Measurements from ENCODE around the gene CYP46A1. TPM values are rescaled to one million over a fixed set of nuclear protein-coding genes. Genes with fewer than 3 reads are reported as not detected.
A peak's percentile ranks its signal among the peaks of the same experiment; 100 is the strongest.

The CYP46A1 gene
- total RNA-seq, 1 experiment from 2014 or later, result 0.36 TPM

- ChIA-PET POLR2A (no interaction called here), CTCF (no interaction called here)
- H3K4me3 ChIP-seq (ENCODE audit: low read depth in 2 of 2, low read length in 2 of 2), result no peak overlapping the region
- no peaks in the 10 kb centered on the region for H3K27me3 ChIP-seq (ENCODE audit: control insufficient read depth, insufficient read depth, low read length)
- H3K9me3 ChIP-seq (ENCODE audit: control insufficient read depth, insufficient read depth, low read depth, low read length), result no peaks in the 10 kb centered on the region
- intact Hi-C loops (cut with micrococcal nuclease; ENCODE audit: unreplicated experiment) (no loop called here), in situ Hi-C loops (cut with HindIII; ENCODE audit: low pct_unique_long_range_greater_than_20kb, low sequenced_read_pairs) (no loop called here)
- no peak overlapping the region for H3K27ac ChIP-seq (ENCODE audit: low read length)
- TF ChIP-seq, protein P1, sequence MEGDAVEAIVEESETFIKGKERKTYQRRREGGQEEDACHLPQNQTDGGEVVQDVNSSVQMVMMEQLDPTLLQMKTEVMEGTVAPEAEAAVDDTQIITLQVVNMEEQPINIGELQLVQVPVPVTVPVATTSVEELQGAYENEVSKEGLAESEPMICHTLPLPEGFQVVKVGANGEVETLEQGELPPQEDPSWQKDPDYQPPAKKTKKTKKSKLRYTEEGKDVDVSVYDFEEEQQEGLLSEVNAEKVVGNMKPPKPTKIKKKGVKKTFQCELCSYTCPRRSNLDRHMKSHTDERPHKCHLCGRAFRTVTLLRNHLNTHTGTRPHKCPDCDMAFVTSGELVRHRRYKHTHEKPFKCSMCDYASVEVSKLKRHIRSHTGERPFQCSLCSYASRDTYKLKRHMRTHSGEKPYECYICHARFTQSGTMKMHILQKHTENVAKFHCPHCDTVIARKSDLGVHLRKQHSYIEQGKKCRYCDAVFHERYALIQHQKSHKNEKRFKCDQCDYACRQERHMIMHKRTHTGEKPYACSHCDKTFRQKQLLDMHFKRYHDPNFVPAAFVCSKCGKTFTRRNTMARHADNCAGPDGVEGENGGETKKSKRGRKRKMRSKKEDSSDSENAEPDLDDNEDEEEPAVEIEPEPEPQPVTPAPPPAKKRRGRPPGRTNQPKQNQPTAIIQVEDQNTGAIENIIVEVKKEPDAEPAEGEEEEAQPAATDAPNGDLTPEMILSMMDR (IDR thresholded peaks at IDR 0.05), result no peak
- no peak for TF ChIP-seq TCF7L2 (IDR thresholded peaks at IDR 0.05; ENCODE audit: low read depth, low read length)
- no peak for TF ChIP-seq REST (IDR thresholded peaks at IDR 0.05; ENCODE audit: insufficient read depth in 1 of 2, low read depth in 2 of 2, low read length in 1 of 2)
- TF ChIP-seq SIN3A (IDR thresholded peaks at IDR 0.05; ENCODE audit: borderline replicate concordance, insufficient read depth, low read depth, low read length), result no peak
- no peak for TF ChIP-seq POLR2AphosphoS5 (IDR thresholded peaks at IDR 0.05; ENCODE audit: low read depth, low read length)
- ATAC-seq (peak; percentile 60), DNase-seq (ENCODE audit: low read depth, low spot score) (no peak)
- no TSS peak for BruUV-seq (replicated peaks)
- H3K36me3 ChIP-seq (ENCODE audit: control insufficient read depth, insufficient read depth, low read length), result no peaks in the 10 kb centered on the region
- H3K4me1 ChIP-seq (ENCODE audit: control insufficient read depth, insufficient read depth, low read length), result peaks cover 17% of the 10 kb centered on the region
Measured at GRCh38 chr14:99772371-99773283, 88.5 kb downstream of the CYP46A1 start.

DNA sequence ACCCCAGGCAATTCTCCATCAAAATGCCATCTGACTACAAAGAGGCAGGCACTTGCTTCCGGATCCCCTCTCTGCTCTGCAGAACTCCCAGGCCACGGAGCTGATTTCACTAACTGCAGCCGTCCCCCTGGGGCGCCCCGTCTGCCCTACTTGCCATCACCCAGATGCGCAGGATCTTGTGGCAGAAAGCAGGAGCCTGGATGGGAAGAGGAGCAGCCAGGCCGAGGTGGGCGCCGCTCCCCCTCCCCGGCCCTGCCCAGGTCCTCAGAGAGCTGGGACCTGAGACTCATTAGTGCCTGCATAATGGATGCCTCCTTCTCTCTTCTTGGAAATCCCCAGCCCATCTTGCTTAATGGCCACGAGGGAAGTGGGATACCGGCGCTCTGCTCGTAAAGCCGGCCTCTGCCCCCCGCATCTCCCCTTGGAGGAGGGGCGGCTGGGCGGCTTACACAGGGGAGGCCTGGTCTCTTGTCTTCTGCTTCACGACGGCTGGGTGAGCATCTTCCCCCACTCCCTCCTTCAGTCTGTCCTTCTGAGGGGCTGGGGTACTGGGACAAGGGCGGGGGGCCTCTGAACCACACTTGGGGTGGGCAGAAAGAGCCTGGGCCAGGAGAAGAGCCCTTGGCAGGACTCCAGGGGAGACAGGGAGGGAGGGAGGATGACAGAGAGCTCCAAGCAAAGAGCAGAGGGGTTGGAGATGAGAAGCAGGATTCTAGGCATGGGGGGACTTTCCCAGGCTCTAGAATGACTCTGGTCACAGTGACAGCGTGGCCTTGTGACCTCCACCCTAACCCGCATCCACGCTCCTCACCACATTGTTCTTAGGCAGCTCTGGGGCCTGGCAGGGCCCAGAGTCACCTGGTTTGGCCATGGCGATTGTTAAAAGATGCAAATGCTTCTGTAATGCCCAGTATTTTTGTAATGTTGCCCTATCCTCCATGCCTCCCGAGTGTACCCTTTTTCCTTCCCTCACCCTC lies 89.7 kb downstream of the CYP46A1 start:
- peaks cover 17% of the 10 kb centered on the region for H3K4me1 ChIP-seq (ENCODE audit: control insufficient read depth, insufficient read depth, low read length)
- DNase-seq (ENCODE audit: low read depth, low spot score) (no peak), ATAC-seq (no peak)
- no peaks in the 10 kb centered on the region for H3K36me3 ChIP-seq (ENCODE audit: control insufficient read depth, insufficient read depth, low read length)
- no peaks in the 10 kb centered on the region for H3K27me3 ChIP-seq (ENCODE audit: control insufficient read depth, insufficient read depth, low read length)
- peaks cover 7% of the 10 kb centered on the region; the same call in 1 of the 2 replicates for H3K9me3 ChIP-seq (ENCODE audit: control insufficient read depth, insufficient read depth, low read depth, low read length)
- no TSS peak for BruUV-seq (replicated peaks)
- in situ Hi-C loops (cut with HindIII; ENCODE audit: low pct_unique_long_range_greater_than_20kb, low sequenced_read_pairs) (no loop called here), intact Hi-C loops (cut with micrococcal nuclease; ENCODE audit: unreplicated experiment) (no loop called here)
- no peak overlapping the region for H3K27ac ChIP-seq (ENCODE audit: low read length)
- no peak for TF ChIP-seq SIN3A (IDR thresholded peaks at IDR 0.05; ENCODE audit: borderline replicate concordance, insufficient read depth, low read depth, low read length)
- no peak for TF ChIP-seq TCF7L2 (IDR thresholded peaks at IDR 0.05; ENCODE audit: low read depth, low read length)
- ChIA-PET CTCF (no interaction called here), POLR2A (no interaction called here)
- H3K4me3 ChIP-seq (ENCODE audit: low read depth in 2 of 2, low read length in 2 of 2), result no peak overlapping the region

All from Panc1 (cell line).